Neutrophil (primary cell): ENCODE measurements around the gene FKRP.

ENCODE experiments used
- H3K27ac ChIP-seq: fragments of 200-600 bp; sonication (generic); 2 replicates; pipeline ENCODE4 v1.5.1; 2016; ENCODE audit warnings: mild to moderate bottlenecking, moderate library complexity
- H3K27me3 ChIP-seq: fragments of 200-600 bp; sonication (generic); 2 replicates; pipeline ENCODE4 v1.6.0; 2016; ENCODE audit warnings: mild to moderate bottlenecking
- H3K36me3 ChIP-seq: fragments of 200-600 bp; sonication (generic); 2 replicates; pipeline ENCODE4 v1.5.1; 2017
- H3K4me1 ChIP-seq, 2 experiments: fragments of 200-600 bp in 1 of 2; sonication (generic) in 1 of 2; 1 replicate in 1 of 2; 2 replicates in 1 of 2; pipeline versions ENCODE4 v1.5.1 to v1.6.1; 2013 to 2016; ENCODE audit warnings: low read depth in 1 of 2, low read length in 1 of 2, mild to moderate bottlenecking in 1 of 2, moderate library complexity in 1 of 2; ENCODE audit not compliant: control insufficient read depth in 1 of 2, insufficient read depth in 1 of 2
- H3K4me3 ChIP-seq, 2 experiments: fragments of 200-600 bp in 1 of 2; sonication (generic) in 1 of 2; 1 replicate in 1 of 2; 2 replicates in 1 of 2; pipeline ENCODE4 v1.5.1; 2013 to 2016; ENCODE audit warnings: low read depth in 1 of 2, low read length in 1 of 2, mild to moderate bottlenecking in 1 of 2, moderate library complexity in 1 of 2
- H3K9me3 ChIP-seq: fragments of 200-600 bp; sonication (generic); 2 replicates; pipeline ENCODE4 v1.5.1; 2016
- CTCF ChIP-seq: fragments of 200-600 bp; sonication (generic); IDR thresholded peaks from 2 replicates; pipeline ENCODE4 v1.5.1; 2016; ENCODE audit warnings: antibody characterized with exemption

The FKRP gene

DNA sequence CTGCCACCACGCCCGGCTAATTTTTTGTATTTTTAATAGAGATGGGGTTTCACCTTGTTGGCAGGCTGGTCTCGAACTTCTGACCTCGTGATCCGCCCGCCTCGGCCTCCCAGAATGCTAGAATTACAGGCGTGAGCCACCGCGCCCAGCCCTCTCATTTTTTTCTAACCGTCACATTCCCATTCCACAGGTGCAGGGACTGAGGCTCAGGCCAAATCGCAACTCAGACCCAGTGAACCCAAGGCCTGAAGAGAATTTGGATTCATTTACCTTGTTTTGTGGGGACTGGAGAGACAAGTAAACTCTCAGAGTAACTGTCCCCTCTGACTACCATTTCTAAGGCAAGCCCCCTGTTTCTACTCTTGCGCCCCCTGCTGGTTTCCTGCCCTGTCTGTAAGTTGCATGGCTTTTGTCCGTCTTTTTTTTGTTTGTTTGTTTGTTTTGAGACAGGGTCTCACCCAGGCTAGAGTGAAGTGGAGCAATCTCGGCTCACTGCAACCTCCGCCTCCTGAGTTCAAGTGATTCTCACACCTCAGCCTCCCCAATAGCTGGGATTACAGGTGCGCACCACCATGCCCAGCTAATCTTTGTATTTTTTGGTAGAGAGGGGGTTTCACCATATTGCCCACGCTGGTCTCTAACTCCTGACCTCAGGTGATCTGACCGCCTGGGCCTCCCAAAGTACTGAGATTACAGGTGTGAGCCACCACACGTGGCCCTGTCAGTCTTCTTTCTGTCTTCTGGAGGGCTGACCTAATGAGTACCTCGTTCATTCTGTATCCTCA, 2.7 kb downstream of the FKRP start:
- Histone ChIP-seq H3K36me3 (no peaks in the 10 kb centered on the region), H3K4me1 (peaks cover 23 to 27% of the 10 kb centered on the region in 2 experiments), H3K4me3 (no peak overlapping the region), H3K27me3 (no peaks in the 10 kb centered on the region), H3K27ac (no peak overlapping the region), H3K9me3 (no peaks in the 10 kb centered on the region)
- peak; percentile 67 for TF ChIP-seq CTCF

GRCh38 chr19:46753420-46754155, 7.7 kb downstream of the FKRP start:
- peaks cover 0 to 5% of the 10 kb centered on the region in 2 experiments for H3K4me1 ChIP-seq
- no peak overlapping the region for H3K27ac ChIP-seq
- H3K36me3 ChIP-seq: peaks cover 7% of the 10 kb centered on the region
- no peaks in the 10 kb centered on the region for H3K27me3 ChIP-seq
- TF ChIP-seq CTCF: peak; percentile 68
- H3K9me3 ChIP-seq: no peaks in the 10 kb centered on the region
- H3K4me3 ChIP-seq: no peak overlapping the region

- no peak for TF ChIP-seq CTCF
- no peak overlapping the region for H3K27ac ChIP-seq
Measured at GRCh38 chr19:46755077-46755852, 9.4 kb downstream of the FKRP start.

DNA sequence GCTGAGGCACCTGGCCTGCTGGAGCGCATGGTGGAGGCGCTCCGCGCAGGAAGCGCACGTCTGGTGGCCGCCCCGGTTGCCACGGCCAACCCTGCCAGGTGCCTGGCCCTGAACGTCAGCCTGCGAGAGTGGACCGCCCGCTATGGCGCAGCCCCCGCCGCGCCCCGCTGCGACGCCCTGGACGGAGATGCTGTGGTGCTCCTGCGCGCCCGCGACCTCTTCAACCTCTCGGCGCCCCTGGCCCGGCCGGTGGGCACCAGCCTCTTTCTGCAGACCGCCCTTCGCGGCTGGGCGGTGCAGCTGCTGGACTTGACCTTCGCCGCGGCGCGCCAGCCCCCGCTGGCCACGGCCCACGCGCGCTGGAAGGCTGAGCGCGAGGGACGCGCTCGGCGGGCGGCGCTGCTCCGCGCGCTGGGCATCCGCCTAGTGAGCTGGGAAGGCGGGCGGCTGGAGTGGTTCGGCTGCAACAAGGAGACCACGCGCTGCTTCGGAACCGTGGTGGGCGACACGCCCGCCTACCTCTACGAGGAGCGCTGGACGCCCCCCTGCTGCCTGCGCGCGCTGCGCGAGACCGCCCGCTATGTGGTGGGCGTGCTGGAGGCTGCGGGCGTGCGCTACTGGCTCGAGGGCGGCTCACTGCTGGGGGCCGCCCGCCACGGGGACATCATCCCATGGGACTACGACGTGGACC, 10.1 kb downstream of the FKRP start:
- peaks cover 0 to 5% of the 10 kb centered on the region in 2 experiments for H3K4me1 ChIP-seq
- no peaks in the 10 kb centered on the region for H3K27me3 ChIP-seq
- TF ChIP-seq CTCF: no peak
- H3K4me3 ChIP-seq: no peak overlapping the region
- H3K9me3 ChIP-seq: no peaks in the 10 kb centered on the region
- H3K27ac ChIP-seq: no peak overlapping the region
- peaks cover 7% of the 10 kb centered on the region for H3K36me3 ChIP-seq

More at GRCh38 chr19:46755077-46755852, 9.4 kb downstream of the FKRP start:
- Histone ChIP-seq H3K4me1 (peaks cover 0 to 5% of the 10 kb centered on the region in 2 experiments), H3K36me3 (peaks cover 7% of the 10 kb centered on the region), H3K27me3 (no peaks in the 10 kb centered on the region), H3K9me3 (no peaks in the 10 kb centered on the region), H3K4me3 (no peak overlapping the region)

DNA sequence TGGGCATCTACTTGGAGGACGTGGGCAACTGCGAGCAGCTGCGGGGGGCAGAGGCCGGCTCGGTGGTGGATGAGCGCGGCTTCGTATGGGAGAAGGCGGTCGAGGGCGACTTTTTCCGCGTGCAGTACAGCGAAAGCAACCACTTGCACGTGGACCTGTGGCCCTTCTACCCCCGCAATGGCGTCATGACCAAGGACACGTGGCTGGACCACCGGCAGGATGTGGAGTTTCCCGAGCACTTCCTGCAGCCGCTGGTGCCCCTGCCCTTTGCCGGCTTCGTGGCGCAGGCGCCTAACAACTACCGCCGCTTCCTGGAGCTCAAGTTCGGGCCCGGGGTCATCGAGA, 10.7 kb downstream of the FKRP start:
- Histone ChIP-seq H3K4me3 (no peak overlapping the region), H3K4me1 (peaks cover 0 to 5% of the 10 kb centered on the region in 2 experiments), H3K27me3 (no peaks in the 10 kb centered on the region), H3K36me3 (peaks cover 7% of the 10 kb centered on the region), H3K27ac (no peak overlapping the region), H3K9me3 (no peaks in the 10 kb centered on the region)
- TF ChIP-seq CTCF: no peak
